WTC11 (cell line): ENCODE results near the gene LDLRAD3.

Experiments
- ATF6 ChIP-seq: sonication (generic); formaldehyde crosslinking; IDR thresholded peaks from 2 replicates; pipeline ENCODE4 v1.8.1; 2023; ENCODE audit warnings: mild to moderate bottlenecking, missing genetic modification reagents
- FOXP1 ChIP-seq: sonication (generic); formaldehyde crosslinking; IDR thresholded peaks from 2 replicates; pipeline ENCODE4 v1.8.0; 2022; ENCODE audit warnings: missing genetic modification reagents, mild to moderate bottlenecking, moderate library complexity, borderline replicate concordance
- HMGXB4 ChIP-seq: sonication (generic); formaldehyde crosslinking; IDR thresholded peaks from 2 replicates; pipeline ENCODE4 v1.8.1; 2023; ENCODE audit warnings: mild to moderate bottlenecking, moderate library complexity, missing genetic modification reagents
- MAX ChIP-seq: sonication (generic); formaldehyde crosslinking; IDR thresholded peaks from 2 replicates; pipeline ENCODE4 v1.8.0; 2022; ENCODE audit warnings: mild to moderate bottlenecking, missing genetic modification reagents
- SOX15 ChIP-seq: fragments of 250-450 bp; sonication (Bioruptor Pico); IDR thresholded peaks from 2 replicates; pipeline ENCODE4 v1.9.0; 2021; ENCODE audit warnings: mild to moderate bottlenecking
- TF ChIP-seq, protein P1 (sequence below): fragments of 250-450 bp; sonication (Bioruptor Pico); IDR thresholded peaks from 2 replicates; pipeline ENCODE4 v1.9.0; 2021; ENCODE audit warnings: mild to moderate bottlenecking, borderline replicate concordance
- TF ChIP-seq, protein P2 (sequence below): fragments of 200-600 bp; IDR thresholded peaks from 2 replicates; pipeline ENCODE4 v1.8.0; 2022; ENCODE audit warnings: antibody characterized with exemption
- TF ChIP-seq, protein P3 (sequence below): sonication (generic); formaldehyde crosslinking; IDR thresholded peaks from 2 replicates; pipeline ENCODE4 v1.8.0; 2022; ENCODE audit warnings: mild to moderate bottlenecking, missing genetic modification reagents

GRCh38 chr11:35916270-35916669, 27.6 kb upstream of the LDLRAD3 start:
- TF ChIP-seq SOX15 (CRISPR knock-in tag) = no peak
- no peak for TF ChIP-seq ATF6
- TF ChIP-seq, protein P1, sequence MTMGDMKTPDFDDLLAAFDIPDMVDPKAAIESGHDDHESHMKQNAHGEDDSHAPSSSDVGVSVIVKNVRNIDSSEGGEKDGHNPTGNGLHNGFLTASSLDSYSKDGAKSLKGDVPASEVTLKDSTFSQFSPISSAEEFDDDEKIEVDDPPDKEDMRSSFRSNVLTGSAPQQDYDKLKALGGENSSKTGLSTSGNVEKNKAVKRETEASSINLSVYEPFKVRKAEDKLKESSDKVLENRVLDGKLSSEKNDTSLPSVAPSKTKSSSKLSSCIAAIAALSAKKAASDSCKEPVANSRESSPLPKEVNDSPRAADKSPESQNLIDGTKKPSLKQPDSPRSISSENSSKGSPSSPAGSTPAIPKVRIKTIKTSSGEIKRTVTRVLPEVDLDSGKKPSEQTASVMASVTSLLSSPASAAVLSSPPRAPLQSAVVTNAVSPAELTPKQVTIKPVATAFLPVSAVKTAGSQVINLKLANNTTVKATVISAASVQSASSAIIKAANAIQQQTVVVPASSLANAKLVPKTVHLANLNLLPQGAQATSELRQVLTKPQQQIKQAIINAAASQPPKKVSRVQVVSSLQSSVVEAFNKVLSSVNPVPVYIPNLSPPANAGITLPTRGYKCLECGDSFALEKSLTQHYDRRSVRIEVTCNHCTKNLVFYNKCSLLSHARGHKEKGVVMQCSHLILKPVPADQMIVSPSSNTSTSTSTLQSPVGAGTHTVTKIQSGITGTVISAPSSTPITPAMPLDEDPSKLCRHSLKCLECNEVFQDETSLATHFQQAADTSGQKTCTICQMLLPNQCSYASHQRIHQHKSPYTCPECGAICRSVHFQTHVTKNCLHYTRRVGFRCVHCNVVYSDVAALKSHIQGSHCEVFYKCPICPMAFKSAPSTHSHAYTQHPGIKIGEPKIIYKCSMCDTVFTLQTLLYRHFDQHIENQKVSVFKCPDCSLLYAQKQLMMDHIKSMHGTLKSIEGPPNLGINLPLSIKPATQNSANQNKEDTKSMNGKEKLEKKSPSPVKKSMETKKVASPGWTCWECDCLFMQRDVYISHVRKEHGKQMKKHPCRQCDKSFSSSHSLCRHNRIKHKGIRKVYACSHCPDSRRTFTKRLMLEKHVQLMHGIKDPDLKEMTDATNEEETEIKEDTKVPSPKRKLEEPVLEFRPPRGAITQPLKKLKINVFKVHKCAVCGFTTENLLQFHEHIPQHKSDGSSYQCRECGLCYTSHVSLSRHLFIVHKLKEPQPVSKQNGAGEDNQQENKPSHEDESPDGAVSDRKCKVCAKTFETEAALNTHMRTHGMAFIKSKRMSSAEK (CRISPR knock-in tag) = no peak
- TF ChIP-seq, protein P2, sequence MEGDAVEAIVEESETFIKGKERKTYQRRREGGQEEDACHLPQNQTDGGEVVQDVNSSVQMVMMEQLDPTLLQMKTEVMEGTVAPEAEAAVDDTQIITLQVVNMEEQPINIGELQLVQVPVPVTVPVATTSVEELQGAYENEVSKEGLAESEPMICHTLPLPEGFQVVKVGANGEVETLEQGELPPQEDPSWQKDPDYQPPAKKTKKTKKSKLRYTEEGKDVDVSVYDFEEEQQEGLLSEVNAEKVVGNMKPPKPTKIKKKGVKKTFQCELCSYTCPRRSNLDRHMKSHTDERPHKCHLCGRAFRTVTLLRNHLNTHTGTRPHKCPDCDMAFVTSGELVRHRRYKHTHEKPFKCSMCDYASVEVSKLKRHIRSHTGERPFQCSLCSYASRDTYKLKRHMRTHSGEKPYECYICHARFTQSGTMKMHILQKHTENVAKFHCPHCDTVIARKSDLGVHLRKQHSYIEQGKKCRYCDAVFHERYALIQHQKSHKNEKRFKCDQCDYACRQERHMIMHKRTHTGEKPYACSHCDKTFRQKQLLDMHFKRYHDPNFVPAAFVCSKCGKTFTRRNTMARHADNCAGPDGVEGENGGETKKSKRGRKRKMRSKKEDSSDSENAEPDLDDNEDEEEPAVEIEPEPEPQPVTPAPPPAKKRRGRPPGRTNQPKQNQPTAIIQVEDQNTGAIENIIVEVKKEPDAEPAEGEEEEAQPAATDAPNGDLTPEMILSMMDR = no peak
- no peak for TF ChIP-seq FOXP1 (CRISPR knock-in tag)
- TF ChIP-seq HMGXB4 (CRISPR knock-in tag) = no peak
- TF ChIP-seq, protein P3, sequence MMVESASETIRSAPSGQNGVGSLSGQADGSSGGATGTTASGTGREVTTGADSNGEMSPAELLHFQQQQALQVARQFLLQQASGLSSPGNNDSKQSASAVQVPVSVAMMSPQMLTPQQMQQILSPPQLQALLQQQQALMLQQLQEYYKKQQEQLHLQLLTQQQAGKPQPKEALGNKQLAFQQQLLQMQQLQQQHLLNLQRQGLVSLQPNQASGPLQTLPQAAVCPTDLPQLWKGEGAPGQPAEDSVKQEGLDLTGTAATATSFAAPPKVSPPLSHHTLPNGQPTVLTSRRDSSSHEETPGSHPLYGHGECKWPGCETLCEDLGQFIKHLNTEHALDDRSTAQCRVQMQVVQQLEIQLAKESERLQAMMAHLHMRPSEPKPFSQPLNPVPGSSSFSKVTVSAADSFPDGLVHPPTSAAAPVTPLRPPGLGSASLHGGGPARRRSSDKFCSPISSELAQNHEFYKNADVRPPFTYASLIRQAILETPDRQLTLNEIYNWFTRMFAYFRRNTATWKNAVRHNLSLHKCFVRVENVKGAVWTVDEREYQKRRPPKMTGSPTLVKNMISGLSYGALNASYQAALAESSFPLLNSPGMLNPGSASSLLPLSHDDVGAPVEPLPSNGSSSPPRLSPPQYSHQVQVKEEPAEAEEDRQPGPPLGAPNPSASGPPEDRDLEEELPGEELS (CRISPR knock-in tag) = no peak
- no peak for TF ChIP-seq MAX
